Tongue (tissue), 2 donors: Measurements from ENCODE around the gene PHF21B. TPM values are rescaled to one million over a fixed set of nuclear protein-coding genes. Genes with fewer than 3 reads are reported as not detected.

Experiments used
- DNase-seq: peaks from one replicate; pipeline ENCODE4 v3.0.0-alpha.2; 2015
- total RNA-seq: library from RNA; depleted of rRNA; stranded (reverse); fragments of >200 nt; gene quantifications from one replicate; pipeline ENCODE4 v1.2.3, GENCODE V29; 2014

The PHF21B gene
- total RNA-seq, 1 donor from 2014 or later = 0.21 TPM

- DNase-seq = no peak
Observed at GRCh38 chr22:45013138-45013537, 3.3 kb upstream of the PHF21B start.

- no peak for DNase-seq
Observed at GRCh38 chr22:45010532-45010900, 711 bp upstream of the PHF21B start.

GRCh38 chr22:45008751-45009605, 827 bp downstream of the PHF21B start:
- peak; percentile 10 for DNase-seq

- DNase-seq = no peak
Observed at GRCh38 chr22:45008186-45008681, 1.6 kb downstream of the PHF21B start.

- peak; percentile 87 for DNase-seq
Observed at GRCh38 chr22:45007391-45008185, 2.2 kb downstream of the PHF21B start.

- peak; percentile 67 for DNase-seq
Observed at GRCh38 chr22:45006964-45007390, 2.8 kb downstream of the PHF21B start.

GRCh38 chr22:45006111-45006963, 3.5 kb downstream of the PHF21B start:
- peak; percentile 34 for DNase-seq

- no peak for DNase-seq
Observed at GRCh38 chr22:45001653-45002052, 8.2 kb downstream of the PHF21B start.

- DNase-seq = no peak
Observed at GRCh38 chr22:45000330-45000729, 9.5 kb downstream of the PHF21B start.

GRCh38 chr22:44999687-45000086, 10.1 kb downstream of the PHF21B start:
- no peak for DNase-seq

GRCh38 chr22:44999231-44999630, 10.6 kb downstream of the PHF21B start:
- no peak for DNase-seq

GRCh38 chr22:44998296-44998695, 11.5 kb downstream of the PHF21B start:
- DNase-seq = no peak

GRCh38 chr22:44997060-44997459, 12.7 kb downstream of the PHF21B start:
- no peak for DNase-seq

- no peak for DNase-seq
Observed at GRCh38 chr22:44996648-44997047, 13.2 kb downstream of the PHF21B start.

GRCh38 chr22:44996120-44996519, 13.7 kb downstream of the PHF21B start:
- no peak for DNase-seq

- no peak for DNase-seq
Observed at GRCh38 chr22:44995715-44996114, 14.1 kb downstream of the PHF21B start.

- DNase-seq = no peak
Observed at GRCh38 chr22:44995105-44995514, 14.7 kb downstream of the PHF21B start.

GRCh38 chr22:44994399-44995104, 15.3 kb downstream of the PHF21B start:
- no peak for DNase-seq

GRCh38 chr22:44992166-44992565, 17.6 kb downstream of the PHF21B start:
- no peak for DNase-seq

GRCh38 chr22:44991218-44991617, 18.6 kb downstream of the PHF21B start:
- no peak for DNase-seq

GRCh38 chr22:44990810-44991209, 19.0 kb downstream of the PHF21B start:
- DNase-seq = no peak

- DNase-seq = no peak
Observed at GRCh38 chr22:44990328-44990727, 19.5 kb downstream of the PHF21B start.
